ENCODE results near the gene CAMSAP3.
"Not testable (repeated sequence)": the region's sequence is repeated elsewhere in the genome, so short reads cannot be mapped to it uniquely, and the experiment has no call there.

CAMSAP3 gene

GRCh38 chr19:7575434-7576040 is 20.1 kb upstream of the CAMSAP3 start:
- no peak for DNase-seq

GRCh38 chr19:7577422-7577821 is 18.2 kb upstream of the CAMSAP3 start:
- not testable (repeated sequence) for DNase-seq

GRCh38 chr19:7578127-7578526 is 17.5 kb upstream of the CAMSAP3 start:
- no peak for DNase-seq

GRCh38 chr19:7579182-7579581 is 16.5 kb upstream of the CAMSAP3 start:
- DNase-seq: no peak

- no peak for DNase-seq
Observed at GRCh38 chr19:7582446-7582845, 13.2 kb upstream of the CAMSAP3 start.

GRCh38 chr19:7589822-7590221 is 5.8 kb upstream of the CAMSAP3 start:
- no peak for DNase-seq

- DNase-seq: no peak
Observed at GRCh38 chr19:7590256-7590655, 5.4 kb upstream of the CAMSAP3 start.

GRCh38 chr19:7596211-7596937 is 711 bp downstream of the CAMSAP3 start:
- DNase-seq: no peak

GRCh38 chr19:7597689-7598088 is 2.0 kb downstream of the CAMSAP3 start:
- no peak for DNase-seq

- DNase-seq: no peak
Observed at GRCh38 chr19:7598180-7598579, 2.5 kb downstream of the CAMSAP3 start.

- DNase-seq: no peak
Observed at GRCh38 chr19:7600721-7601120, 5.1 kb downstream of the CAMSAP3 start.

- DNase-seq: no peak
Observed at GRCh38 chr19:7602240-7602934, 6.7 kb downstream of the CAMSAP3 start.

GRCh38 chr19:7602935-7603497 is 7.4 kb downstream of the CAMSAP3 start:
- DNase-seq: no peak

GRCh38 chr19:7603919-7604318 is 8.3 kb downstream of the CAMSAP3 start:
- no peak for DNase-seq

- DNase-seq: peak; percentile 8
Observed at GRCh38 chr19:7605490-7606222, 10.0 kb downstream of the CAMSAP3 start.

GRCh38 chr19:7606289-7606688 is 10.6 kb downstream of the CAMSAP3 start:
- DNase-seq: no peak

- no peak for DNase-seq
Observed at GRCh38 chr19:7607212-7607873, 11.7 kb downstream of the CAMSAP3 start.

- DNase-seq: no peak
Observed at GRCh38 chr19:7607874-7608560, 12.4 kb downstream of the CAMSAP3 start.

- no peak for DNase-seq
Observed at GRCh38 chr19:7610491-7611240, 15.0 kb downstream of the CAMSAP3 start.

- no peak for DNase-seq
Observed at GRCh38 chr19:7611541-7612279, 16.0 kb downstream of the CAMSAP3 start.

All from SHP77 treated with DMSO at 0.1 percent for 48 hours (cell line).